Activated naive CD4-positive, alpha-beta T cell treated with Interleukin-2 at 50 U/mL for 16 hours (primary cell): Measurements from ENCODE around the gene PSAP.
A peak's percentile ranks its signal among the peaks of the same experiment; 100 is the strongest.
"Not testable (repeated sequence)": the region's sequence is repeated elsewhere in the genome, so short reads cannot be mapped to it uniquely, and the experiment has no call there.

Source experiments
- DNase-seq: peaks from one replicate; pipeline ENCODE4 v3.0.0-alpha.2; 2020

PSAP gene

DNA sequence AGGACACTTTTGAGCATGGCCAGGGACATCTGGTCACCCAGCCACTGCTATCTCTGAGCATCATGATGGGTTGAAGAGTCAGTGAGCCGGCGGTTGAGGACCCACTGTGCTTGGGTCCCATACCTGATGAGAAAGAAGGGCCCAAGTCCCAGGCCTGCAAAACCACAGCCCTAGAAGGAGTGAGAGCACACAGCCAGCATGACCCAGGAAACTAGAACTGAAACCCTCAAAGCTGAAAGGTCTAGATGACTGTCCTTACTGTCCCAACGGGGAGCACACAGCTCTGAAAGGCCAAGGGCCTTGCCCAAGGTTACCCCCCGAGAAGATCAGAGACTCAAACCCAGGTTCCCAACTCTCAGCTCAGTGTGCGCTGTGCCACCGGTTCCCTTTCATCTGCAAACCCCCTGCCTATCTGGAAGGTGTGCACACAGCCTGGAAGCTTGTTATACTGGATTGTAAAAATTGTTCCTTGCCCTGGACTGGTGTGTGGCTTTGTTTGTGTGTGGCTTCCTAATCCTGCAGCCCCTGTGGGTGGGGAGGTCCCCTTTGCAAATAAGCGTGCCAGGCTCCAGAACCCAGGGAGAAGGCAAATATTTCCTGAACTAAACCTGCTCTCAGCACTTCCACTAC is 22.6 kb upstream of the PSAP start:
- no peak for DNase-seq

DNA sequence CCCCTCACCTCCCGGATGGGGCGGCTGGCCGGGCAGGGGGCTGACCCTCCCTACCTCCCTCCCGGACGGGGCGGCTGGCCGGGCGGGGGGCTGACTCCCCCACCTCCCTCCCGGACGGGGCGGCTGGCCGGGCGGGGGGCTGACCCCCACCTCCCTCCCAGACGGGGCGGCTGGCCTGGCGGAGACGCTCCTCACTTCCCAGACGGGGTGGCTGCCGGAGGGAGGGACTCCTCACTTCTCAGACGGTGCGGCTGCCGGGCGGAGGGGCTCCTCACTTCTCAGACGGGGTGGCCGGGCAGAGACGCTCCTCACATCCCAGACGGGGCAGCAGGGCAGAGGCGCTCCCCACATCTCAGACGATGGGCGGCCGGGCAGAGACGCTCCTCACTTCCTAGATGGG is 18.6 kb upstream of the PSAP start:
- DNase-seq, result not testable (repeated sequence)

DNA sequence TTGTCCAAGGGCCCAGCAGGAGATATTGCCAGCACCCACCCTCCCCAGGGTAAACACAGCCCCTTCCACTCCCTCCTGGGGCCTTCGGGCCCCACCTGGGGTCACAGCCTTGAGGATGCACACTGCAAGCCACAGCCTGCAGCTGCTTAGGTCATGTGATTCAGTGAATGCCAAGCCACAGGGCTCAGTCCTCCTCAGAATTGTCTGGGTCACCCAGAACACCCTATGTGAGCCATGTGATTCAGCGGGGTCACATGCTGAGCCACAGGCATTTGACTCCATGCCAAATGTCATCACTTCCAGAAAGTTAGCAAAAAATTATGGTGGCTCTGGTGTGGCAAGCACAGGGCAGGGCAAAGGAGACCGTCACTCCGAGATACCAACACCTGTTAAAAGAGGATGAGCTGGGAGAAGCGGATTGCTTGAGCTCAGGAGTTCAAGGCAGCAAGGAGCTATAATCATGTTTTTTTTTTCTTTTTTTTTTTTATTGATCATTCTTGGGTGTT is 17.2 kb upstream of the PSAP start:
- no peak for DNase-seq

DNA sequence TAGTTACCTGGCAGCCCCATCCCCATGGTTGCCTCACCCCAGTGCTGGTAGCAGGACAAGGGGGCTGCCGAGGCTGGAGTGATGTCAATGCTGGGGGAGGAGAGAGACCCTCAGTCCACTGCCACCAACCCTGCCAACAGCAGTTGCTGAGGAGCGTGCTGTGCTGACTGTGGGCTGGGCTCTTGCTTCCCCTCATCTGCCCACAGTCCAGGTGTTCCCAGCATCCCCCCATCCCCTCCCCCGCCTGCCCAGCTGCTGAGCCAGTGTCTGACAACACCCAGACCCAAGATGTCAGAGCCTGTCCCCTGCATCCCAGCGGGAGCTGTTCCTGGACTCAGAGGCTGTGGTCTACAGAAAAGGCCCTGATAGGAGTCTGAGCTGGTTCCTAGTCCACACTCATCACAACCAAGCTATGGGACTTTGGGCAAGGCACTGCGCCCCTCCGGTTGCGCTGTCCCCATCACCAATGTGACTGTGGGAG is 14.6 kb upstream of the PSAP start:
- DNase-seq, result no peak

DNA sequence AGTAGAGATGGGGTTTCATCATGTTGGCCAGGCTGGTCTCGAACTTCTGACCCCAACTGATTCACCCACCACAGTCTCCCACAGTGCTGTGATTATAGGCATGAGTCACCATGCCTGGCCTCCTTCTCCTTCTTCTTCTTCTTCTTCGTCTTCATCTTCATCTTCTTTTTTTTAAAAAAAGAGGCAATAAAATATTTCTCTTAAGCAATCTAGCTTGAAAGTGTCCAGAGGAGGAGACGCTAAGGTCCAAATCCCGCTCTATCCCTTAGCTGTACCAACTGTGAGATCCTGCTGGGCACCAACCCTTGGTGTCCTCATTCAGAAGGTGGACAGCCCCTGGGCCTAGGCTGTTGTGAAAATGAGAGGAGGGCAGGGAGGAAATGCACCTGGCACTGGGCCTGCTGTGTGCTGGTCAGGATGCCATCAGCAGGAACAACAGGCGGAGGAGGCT is 13.9 kb upstream of the PSAP start:
- DNase-seq, result no peak

DNA sequence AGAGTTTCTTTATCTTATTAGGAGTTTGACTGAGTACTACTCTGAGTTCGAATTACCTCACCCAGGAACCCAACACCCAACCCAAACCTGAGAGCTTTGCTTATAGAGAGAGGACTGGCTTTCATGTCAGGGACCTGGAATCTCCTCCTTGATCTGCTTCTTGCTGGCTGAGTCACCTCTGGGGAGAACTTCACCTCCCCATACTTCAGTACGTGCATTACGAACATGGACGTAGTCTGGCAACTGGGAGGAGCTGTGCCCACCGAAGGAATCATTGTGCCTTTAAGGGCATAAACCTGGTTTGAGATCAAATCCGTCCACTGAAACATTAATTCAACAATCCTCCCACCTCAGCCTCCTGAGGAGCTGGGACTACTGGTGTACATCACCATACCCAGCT is 12.2 kb upstream of the PSAP start:
- DNase-seq, result no peak

DNA sequence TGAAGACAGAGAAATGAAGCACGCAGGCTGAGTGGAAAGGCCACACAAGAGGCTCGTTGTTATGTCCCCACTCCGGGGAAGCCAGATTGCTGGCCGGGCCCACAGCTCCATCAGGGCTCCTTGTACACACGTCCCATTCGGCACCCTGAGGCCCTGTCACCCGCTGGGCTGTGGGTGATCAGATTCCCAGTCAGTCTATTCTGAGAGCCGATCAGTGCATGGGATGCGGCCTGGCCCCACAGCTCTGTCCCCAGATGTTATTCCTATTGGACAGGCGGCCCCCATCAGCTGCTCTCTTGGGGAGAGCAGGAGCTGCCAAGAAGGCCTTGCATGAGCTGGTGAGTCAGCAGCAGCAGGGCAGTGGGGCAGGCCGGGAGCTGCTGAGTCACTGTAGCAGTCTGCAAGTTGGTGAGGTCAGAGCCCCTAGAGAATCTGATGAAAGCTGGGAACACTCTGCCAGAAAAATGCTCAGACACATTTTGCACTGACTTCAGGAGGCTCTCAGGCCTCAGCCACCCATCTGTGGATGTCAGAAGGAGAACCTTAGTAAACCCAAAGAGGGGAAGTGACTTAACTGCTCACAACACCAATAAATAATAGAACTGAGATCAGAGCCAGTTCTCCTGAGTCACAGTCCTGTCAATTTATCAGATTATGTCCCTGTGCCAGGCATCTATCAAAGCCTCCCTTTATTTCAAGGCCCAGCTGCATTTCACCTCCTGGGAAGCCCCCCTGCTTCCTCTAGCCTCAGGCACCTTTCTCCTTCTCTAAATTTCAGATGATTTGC is 9.4 kb upstream of the PSAP start:
- DNase-seq, result peak; percentile 31

DNA sequence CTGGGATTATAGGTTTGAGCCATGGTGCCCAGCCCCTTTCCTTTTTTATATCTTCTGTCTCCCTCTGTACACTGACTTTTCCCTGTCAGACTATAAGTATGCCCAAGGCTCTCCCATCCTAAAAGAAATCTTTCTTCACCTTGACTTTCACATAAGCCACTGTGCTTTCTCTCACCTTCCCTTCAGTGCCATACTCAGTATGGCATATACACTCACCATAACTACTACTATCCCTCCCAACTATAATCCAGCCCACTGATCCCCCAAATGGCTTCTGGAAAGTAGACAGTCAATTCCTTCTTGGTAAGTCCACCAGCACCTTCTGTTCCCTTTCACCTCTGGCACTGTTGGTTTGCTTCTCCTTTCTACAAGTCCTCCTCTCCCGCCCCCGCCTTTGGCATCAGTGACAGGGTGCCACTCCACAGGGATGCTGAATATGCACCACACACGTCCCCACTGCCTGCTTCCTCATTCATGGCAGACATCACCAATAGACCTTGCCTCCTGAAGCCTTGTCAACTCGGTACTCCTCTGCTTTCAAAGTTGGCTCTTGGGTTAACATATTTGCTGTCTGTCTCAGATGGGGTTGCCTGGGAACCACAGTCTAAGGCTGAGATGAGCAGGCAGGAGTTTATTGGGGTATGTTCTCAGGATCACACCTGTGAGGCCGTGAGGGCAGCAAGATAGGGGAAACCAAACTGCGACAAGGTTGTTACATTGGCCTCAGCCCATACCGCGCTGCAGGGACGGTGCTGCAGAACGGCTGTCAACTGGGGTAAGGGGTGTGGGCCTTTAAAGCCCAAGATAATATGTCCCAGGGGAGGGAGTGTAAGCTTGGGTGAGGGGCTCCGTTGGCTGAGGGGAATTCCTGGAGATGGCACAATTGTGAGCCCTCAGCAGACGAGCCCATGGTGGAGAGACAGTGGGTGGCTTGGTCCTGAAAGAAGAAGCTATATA is 7.2 kb upstream of the PSAP start:
- DNase-seq, result no peak

DNA sequence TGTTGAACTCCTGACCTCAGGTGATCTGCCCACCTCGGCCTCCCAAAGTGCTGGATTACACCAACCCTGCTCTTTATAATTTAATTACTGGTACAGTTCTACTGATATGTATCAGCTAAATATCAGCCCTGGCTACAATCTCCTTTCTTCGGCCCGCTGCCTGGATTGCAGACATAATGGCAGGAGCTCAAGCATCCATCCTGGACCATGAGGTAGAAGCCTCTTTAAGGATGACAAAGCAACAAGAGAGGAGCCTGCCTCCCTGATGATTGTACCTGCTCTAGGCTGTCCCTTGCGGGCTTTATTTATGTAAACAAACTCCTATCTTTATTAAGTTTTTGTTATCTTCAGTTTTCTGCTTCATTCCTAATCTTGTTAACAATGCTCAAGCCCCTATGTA is 5.6 kb upstream of the PSAP start:
- no peak for DNase-seq

DNA sequence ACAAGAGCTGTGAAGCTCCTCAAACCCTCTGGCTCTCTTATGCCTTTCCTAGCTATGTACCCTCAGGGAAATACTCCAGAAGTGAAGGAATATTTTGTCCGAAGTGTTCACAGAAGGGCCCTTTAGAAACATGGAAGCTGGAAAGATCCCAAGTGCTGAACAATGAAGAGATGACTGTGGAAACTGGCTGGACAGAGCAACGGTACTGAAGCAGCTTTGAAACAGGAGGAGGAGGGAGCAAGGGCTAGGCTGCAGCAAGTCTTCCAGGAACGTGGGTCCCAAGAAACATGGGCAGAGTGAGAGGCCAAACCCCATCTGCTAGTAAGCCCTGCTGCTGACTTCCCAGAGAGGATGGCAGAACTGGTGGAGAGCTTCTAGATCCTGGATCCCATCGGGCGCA is 3.0 kb upstream of the PSAP start:
- DNase-seq, result no peak

DNA sequence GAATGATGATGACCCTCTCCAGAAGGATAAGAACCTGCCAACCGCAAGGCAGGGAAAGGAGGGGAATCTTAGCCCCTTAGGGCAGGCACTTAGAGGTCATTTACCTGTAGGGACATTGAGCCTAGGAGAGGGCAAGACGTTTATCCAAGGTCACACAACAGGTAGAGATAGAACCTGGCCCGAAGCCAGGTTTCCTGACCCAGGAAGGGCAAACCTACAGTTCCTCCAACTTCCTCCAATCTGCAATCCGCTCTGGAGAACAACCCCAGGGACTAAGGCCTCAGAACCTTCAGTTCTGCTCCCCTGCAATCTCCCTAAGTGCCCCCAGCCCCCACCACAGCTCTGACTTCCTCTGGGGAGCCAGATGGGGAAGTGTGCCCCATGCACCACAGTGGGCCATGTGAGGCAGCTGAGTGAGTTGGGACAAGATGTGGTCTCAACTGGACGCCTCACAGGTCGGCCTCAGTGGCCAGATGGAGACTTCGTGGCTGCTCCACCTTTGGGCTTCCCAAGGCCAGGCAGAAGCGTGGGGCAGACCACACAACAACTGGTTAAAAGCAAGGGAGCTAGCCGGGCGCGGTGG is 1.4 kb upstream of the PSAP start:
- no peak for DNase-seq

DNA sequence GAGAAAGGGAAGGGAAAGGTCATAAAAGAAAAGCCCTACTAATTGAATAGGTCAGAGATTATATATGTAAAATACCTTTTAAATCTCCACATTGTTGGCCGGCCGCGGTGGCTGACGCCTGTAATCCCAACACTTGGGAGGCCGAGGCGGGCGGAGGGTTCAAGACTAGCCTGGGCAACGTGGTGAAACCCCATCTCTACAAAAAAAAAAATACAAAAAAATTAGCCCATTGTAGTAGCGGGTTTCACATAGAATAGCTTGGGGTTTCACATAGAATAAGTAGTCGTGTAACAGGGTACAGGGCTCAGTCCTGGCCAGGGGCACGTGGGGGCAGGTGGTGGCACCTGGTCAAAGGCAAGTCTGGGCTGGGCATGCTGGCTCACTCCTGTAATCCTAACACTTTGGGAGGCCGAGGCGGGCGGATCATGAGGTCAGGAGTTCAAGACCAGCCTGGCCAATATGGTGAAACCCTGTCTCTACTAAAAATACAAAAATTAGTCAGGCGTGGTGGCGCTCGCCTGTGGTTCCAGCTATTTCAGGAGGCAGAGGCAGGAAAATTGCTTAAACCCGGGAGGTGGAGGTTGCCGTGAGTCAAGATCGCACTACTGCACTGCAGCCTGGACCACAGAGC is 529 bp upstream of the PSAP start:
- not testable (repeated sequence) for DNase-seq

DNA sequence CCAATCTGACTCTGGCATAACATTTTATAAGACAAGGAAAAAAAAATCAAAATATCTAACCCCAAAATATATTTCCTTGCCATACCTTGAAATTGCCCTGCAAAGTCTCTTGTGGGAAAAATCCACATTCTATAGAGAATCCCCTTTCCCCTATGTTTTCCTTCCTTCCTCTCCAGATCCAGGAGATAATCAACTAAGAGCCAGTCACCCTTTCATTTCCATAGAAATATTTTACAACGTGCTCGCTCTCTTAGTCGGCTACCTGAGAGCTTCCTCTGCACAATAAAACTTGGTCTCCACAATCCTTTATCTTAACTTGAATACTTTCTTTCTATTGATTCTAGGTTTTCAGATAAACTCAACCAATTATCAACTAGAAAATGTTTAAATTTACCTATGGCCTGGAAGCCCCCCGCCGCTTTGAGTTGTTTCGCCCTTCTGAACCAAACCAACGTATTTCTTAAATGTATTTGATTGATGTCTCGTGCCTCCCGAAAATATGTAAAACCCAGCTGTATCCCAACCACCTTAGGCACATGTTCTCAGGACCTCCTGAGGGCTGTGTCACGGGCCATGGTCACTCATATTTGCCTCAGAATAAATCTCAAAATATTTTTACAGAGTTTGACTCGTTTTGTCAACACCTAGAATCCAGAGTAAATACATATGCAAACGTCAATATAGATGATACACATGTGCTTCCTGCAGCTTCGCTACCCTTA is 869 bp downstream of the PSAP start:
- DNase-seq, result no peak

DNA sequence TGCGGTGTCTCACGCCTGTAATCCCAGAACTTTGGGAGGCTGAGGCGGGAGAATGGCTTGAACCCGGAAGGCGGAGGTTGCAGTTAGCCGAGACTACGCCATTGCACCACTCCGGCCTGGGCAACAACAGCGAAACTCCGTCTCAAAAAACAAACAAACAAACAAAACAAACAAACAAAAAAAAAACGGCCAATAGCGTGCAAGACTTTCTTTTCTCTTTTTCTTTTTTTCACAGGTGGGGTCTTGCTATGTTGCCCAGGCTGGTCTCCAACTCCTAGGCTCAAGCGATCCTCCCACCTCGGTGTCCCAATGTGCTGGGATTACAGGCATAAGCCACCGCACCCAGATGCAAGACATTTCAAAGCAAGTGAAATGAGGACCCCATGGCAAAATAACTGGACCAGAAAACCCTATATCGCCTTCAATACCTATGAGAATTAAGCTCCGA is 1.6 kb downstream of the PSAP start:
- DNase-seq, result no peak

DNA sequence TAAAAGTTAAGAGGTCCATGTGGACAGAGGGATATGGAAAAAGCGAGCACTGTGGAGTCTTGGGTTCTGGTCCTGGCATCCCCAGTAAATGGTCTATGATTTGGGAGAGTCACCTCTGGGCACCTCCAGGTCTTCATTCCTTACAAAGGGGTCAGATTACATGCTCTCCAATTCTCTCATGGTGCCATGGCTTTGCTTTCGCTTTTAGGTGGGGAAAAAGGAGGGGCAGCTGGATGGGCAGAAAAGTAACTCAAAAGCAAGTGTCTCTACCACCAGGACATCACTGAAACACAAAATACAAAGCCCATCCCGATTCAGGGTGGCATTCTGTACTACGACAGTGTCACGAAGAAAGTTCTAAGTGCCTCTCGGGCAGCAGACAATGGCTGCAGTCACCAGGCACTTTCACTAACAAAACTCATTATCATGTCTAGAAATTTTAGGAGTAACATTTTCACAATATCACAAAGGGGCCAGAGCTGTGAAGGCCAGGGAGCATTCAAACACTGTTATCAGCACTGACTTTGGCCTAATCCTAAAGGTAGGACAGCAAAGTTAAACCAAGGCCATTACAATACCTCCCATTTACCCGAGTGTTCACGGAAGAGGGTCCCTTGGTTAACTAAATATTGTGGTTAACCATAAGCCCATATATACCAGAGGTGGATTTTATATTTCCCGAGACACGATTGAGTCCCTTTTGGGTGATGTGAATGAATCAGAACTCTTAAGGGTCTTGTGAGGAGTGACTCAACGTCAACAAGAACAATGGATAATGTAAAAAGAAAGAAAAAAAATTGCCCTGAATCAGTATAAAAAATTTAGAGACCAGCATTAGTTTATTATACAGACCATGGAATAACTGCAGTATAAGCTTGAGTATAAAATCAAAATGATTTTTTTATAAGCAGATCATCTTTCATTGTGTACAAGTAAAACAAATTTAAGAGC is 2.5 kb downstream of the PSAP start:
- DNase-seq, result no peak

DNA sequence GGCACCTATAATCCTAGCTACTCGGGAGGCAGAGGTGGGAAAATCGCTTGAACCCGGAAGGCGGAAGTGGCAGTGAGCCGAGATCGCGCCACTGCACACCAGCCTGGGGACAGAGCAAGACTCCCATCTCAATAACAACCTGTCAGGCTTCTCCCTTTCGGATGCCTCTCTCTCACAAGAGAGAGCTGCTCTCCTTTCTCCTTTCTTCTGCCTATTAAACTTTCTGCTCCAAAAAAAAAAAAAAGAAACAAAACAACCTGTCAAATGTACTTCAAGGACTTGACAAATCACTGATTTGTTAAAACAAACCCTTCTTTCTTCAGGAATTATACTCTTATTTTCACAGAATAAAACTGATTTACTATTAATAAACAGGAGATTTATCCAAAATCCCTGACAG is 3.6 kb downstream of the PSAP start:
- no peak for DNase-seq

DNA sequence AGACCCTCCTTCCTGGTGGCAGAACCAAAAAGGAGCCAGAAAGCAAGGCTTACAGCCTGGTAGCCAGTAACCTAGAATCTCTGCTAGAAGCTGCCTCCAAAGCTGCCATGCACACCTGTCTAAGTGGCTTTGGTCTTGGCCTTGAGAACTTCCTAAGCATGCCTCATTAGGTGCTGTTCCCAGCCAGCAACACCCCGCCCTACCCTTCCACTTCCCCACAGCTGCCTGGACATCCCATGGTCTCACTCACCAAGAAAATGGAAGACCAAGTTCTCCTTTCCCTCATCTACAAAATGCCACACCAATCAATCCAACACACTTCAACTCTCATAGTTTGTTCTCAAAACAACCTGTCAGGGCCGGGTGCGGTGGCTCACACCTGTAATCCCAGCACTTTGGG is 4.2 kb downstream of the PSAP start:
- no peak for DNase-seq

DNA sequence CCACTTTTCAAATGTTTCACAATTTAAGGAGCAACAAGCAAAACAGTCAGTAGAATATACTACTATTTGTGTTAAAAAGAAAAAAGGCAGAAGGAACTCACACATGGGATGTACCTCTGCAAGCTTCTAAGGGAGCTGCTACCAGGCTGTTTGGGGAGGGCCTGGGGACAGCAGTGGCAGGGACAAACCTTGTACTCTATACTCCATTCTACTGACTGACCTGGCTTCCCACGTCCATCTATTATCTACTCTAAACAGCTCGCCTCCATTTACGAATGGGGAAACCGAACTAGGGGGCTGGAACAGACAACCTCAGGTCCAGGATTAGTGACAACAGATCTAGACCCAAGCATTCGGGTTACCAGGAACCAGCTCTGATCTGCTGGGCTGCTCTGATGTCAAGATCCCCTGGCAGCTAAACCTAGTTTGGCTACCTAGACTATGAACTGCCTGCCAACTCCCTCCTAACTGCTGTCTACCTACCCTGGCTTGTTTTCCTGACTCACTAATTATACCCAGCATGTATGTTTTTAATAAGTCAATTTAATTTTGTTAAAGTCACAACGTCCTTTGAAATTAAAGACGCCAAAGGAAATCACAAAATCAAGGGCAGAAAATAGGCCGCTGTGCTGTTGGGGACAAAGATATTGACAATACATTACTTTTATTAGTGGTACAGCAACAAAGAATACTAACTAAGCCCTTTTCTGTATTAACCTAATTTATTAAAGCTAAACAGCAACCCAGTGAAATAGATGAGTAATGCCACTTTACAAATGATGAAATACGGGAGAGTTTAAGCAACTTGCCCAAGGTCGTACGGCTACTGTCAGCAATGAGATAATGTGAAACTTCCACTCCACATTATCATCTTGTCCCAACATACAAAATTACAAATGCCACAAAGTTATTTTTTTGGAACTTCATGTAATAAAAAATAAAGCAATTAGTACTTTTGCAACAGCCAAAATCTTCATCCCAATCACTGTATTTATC is 5.3 kb downstream of the PSAP start:
- DNase-seq, result no peak

DNA sequence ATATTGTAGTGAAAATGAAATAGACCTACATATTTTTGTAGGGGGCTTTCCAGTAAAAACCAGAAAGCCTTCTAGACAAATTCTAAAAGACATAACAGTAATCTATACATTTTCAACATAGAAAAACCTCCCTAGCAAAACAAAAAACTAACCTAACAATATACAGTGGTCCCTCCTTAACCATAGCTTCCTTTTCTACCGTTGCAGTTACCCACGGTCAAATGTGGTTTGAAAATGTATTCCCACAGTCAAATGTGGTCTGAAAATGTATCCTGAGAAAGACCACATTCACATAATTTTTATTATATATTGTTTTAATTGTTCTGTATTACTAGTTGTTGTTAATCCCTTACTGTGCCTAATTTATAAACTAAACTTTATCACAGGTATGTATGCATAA is 6.4 kb downstream of the PSAP start:
- no peak for DNase-seq
